HG03095 (cell line): ENCODE data around the gene USP19.

Experiments used
- ATAC-seq: cut with Tn5 transposase; IDR thresholded peaks from one replicate; pipeline ENCODE4 v1.9.1; 2021; ENCODE audit warnings: moderate library complexity; ENCODE audit not compliant: unreplicated experiment

USP19 gene

GRCh38 chr3:49134471-49135265, 14.0 kb upstream of the USP19 start:
- no peak for ATAC-seq

DNA sequence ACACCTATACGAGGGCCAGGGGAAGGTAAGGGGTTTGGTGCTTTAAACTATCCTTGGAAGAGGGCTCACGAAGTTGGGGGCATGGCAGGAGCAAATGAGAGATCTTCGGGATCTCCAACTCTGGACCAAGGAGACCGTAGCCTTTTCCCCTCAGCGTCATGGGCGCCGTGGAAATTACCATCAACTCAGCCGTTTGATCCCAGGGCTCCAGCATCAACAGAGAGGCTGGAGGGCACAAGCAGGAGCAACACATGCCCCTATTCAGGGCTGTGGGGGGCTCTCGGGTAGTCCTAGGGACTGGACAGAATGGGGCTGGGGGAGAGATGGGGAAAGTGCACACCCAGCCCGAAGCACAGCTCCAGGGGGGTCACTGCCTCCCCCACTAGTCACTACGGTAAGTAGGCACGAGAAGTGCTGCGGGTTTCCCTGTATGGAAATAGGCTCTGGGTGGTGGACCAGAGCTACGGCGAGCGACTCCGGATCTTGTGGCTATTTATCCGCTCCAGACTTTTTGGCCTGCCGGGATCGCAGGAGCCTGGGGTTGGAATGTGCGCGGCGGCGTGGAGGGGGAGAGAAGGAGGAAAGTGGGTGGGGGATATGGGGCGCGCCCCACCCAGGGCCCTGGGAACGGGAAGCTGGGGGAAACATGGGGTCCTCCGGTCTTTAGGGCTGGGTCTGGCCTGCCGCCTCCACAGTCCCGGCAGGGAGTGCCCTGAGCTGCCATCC, 12.8 kb upstream of the USP19 start:
- no peak for ATAC-seq

GRCh38 chr3:49132437-49133225, 12.0 kb upstream of the USP19 start, which contains the start of gene LAMB2:
Gene LAMB2 (minus strand): TSS chr3:49133050. CDS start chr3:49132867, 183 bp downstream.
- ATAC-seq: no peak

GRCh38 chr3:49132073-49132436, 11.4 kb upstream of the USP19 start:
- no peak for ATAC-seq

DNA sequence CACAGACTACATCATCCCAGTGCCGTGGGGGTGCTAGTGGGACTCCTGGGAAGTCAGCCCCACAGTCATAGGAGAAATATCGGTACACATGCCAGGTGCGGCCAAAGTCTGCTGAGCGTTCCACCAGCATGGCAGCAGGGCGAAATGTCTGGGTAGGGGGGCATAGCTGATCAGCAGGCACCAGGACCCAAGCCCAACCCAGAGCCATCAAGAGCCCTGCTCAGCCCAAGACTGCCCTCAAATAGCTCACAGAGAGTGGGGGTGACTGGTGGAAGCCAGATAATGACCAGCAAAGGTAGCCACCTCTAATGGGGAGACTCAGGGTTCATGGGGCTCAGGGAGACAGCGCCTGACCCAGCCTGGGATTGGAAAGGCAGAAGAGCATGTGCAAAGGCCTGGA, 11.0 kb upstream of the USP19 start:
- ATAC-seq: no peak

- ATAC-seq: no peak
Observed at GRCh38 chr3:49131040-49131439, 10.4 kb upstream of the USP19 start.

- no peak for ATAC-seq
Observed at GRCh38 chr3:49124991-49125670, 4.5 kb upstream of the USP19 start.

GRCh38 chr3:49124203-49124602, 3.6 kb upstream of the USP19 start:
- ATAC-seq: no peak

DNA sequence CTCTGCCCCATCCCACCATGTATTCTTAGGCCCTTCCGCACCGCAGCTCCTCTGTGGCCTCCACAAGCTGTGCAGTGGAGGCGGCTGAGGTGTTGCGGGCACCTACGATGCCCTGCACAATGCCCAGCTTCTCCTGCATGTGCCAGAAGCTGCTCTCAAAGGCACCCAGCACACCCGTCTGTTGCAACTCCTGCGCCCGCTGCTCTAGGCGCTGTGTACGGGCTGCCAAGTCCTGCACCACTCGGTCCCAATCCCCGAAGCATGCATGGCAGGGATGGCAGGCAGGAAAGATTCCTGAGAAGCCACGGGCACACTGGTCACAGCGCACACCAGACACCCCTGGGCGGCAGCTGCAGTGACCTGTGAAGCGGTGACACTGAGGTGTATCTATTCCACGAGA, 3.1 kb upstream of the USP19 start:
- no peak for ATAC-seq

- ATAC-seq: no peak
Observed at GRCh38 chr3:49122886-49123545, 2.4 kb upstream of the USP19 start.

GRCh38 chr3:49122451-49122850, 1.8 kb upstream of the USP19 start:
- no peak for ATAC-seq

DNA sequence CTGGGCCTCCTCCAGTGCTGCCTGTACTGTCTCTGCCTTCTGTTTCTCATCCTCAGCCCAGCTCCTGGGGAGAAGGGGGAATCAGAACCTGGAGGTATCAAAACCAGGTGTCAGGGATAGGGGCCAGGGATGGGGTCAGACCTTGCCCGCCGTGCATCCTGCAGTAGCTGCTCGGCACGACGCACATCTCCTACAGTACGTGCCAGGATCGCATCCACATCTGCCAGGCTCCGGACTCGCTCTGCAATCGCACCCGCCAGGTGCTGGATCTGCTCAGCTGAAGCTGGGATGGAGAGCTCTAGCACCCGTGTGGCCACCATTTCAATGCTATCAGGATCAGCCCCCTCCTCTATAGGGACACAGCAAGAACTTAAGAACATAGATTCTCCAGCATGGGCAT, 1.4 kb upstream of the USP19 start:
- ATAC-seq: no peak

DNA sequence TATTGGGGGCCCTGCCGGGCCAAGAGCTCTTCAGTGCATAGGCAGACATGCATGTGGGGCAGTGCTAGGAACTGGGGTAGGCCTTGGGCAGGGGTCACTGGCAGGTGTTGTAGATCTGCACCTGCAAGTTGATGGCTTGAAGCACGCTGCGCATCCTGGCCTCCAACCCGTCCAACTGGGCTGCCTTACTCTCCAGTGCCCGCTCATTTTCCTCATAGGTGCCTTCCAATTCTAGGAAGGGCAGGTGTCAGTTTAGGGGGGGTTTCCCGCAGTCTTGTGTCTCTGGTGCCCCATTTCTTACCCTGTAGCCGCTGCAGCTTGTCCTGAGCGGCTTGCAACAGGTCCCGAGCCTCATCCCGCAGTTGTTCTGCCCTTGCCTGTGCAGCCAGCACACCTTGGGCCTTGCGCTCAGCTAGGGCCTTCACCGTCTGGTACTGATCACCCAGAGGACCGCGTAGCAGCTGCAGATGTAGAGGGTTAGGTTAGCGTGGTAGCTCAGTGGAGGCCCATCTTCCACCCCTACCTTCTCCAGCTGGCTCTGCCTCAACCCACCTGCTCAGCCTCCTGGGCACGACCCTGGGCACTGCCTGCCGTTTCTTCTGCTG, 611 bp upstream of the USP19 start:
- no peak for ATAC-seq

GRCh38 chr3:49120096-49120437, 556 bp downstream of the USP19 start:
- no peak for ATAC-seq

DNA sequence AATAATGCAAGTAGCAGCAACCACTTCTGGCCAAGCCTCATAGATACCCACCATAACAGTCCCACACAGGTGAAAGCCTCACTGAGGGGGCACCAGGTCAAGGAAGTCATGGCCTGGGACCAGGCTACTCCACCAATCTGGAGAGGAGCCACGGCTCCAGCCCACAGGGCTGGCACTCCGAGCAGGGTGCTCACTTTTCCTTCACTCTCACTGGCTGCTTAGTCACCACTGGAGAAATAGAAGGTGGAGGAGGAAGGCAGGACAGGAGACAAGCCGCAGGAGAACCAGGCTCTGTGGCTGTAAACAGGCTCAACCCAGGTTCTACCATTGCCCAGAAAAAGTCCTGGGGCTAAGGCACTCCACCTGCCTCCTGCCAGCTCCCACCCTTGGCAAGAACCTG, 1.2 kb downstream of the USP19 start:
- ATAC-seq: no peak

GRCh38 chr3:49119036-49119435, 1.6 kb downstream of the USP19 start:
- no peak for ATAC-seq

- no peak for ATAC-seq
Observed at GRCh38 chr3:49112262-49112661, 8.4 kb downstream of the USP19 start.

GRCh38 chr3:49111347-49111746, 9.3 kb downstream of the USP19 start:
- no peak for ATAC-seq

DNA sequence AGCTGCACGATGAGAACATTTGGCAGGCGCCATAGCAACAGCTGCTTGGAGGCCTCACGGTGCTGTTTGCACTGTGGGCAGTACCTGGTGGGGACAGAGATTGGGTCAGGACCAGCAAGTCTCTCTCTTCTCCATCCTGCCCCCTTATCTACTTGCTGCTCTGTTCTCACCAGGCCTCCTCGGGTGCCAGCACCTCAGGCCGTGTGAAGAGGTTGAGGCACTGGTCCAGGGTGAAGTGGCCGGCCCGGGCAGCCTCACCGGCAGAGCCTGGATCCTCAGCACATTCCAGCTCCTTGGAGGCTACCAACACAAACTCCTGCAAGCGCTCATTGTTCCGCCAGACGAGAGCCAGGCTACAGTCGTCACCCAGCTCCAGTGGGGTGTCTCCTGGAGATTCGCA, 9.8 kb downstream of the USP19 start:
- ATAC-seq: no peak

GRCh38 chr3:49108346-49108745, 12.3 kb downstream of the USP19 start:
- ATAC-seq: no peak
